Mucosa of rectum (tissue), 2 donors: Measurements from ENCODE around the gene TTC17.
"Not testable (repeated sequence)": the region's sequence is repeated elsewhere in the genome, so short reads cannot be mapped to it uniquely, and the experiment has no call there.

Experiments used
- H3K27ac ChIP-seq, 2 donors: one replicate each; pipeline ENCODE4 v1.7.0; 2013; ENCODE audit warnings: inconsistent platforms in 2 of 2, low read depth in 2 of 2, low read length in 2 of 2
- H3K27me3 ChIP-seq, 2 donors: one replicate each; pipeline ENCODE4 v1.7.0; 2013; ENCODE audit warnings: low read length in 2 of 2; ENCODE audit not compliant: control insufficient read depth in 2 of 2, insufficient read depth in 2 of 2
- H3K36me3 ChIP-seq, 2 donors: one replicate each; pipeline ENCODE4 v1.7.0; 2013; ENCODE audit warnings: low read length in 2 of 2; ENCODE audit not compliant: control insufficient read depth in 2 of 2, insufficient read depth in 2 of 2
- H3K4me1 ChIP-seq, 2 donors: one replicate each; pipeline ENCODE4 v1.7.0; 2013; ENCODE audit warnings: low read length in 2 of 2, mild to moderate bottlenecking in 1 of 2; ENCODE audit not compliant: control insufficient read depth in 2 of 2, insufficient read depth in 2 of 2
- H3K4me3 ChIP-seq, 2 donors: one replicate each; pipeline ENCODE4 v1.7.0; 2013; ENCODE audit warnings: low read length in 2 of 2
- H3K9ac ChIP-seq, 2 donors: one replicate each; pipeline ENCODE4 v1.7.0; 2013; ENCODE audit warnings: low read length in 2 of 2, low read depth in 1 of 2, mild to moderate bottlenecking in 1 of 2
- H3K9me3 ChIP-seq, 2 donors: one replicate each; pipeline ENCODE4 v1.7.0; 2013; ENCODE audit warnings: low read length in 2 of 2; ENCODE audit not compliant: control insufficient read depth in 2 of 2
- donor health status: healthy.
- donor health status: Normal muscosa, but diverticular disease.

The TTC17 gene

DNA sequence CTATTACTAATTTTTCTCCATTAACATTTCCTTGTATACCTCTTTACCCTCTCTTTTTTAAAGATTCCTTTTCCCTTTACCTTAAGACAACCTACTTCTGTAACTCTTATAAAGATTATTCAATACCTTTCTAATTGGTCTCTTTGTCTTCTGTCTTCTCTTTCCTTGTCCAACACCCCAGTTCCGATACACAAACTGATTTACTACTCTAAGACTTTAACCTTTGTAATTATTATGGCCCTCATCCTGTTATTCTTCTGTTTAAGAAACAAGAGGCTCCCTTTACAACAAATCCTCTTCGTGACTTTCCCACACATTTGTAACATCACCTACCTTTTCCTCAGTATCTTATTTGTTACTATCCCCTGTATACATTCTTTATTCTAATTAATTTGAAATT, 81.8 kb downstream of the TTC17 start:
- H3K27ac ChIP-seq = no peak overlapping the region
- H3K27me3 ChIP-seq = no peaks in the 10 kb centered on the region
- H3K4me1 ChIP-seq = no peaks in the 10 kb centered on the region
- no peak overlapping the region for H3K9ac ChIP-seq
- H3K9me3 ChIP-seq = no peaks in the 10 kb centered on the region
- H3K36me3 ChIP-seq = peaks cover 37 to 48% of the 10 kb centered on the region in 2 donors
- H3K4me3 ChIP-seq = no peak overlapping the region

DNA sequence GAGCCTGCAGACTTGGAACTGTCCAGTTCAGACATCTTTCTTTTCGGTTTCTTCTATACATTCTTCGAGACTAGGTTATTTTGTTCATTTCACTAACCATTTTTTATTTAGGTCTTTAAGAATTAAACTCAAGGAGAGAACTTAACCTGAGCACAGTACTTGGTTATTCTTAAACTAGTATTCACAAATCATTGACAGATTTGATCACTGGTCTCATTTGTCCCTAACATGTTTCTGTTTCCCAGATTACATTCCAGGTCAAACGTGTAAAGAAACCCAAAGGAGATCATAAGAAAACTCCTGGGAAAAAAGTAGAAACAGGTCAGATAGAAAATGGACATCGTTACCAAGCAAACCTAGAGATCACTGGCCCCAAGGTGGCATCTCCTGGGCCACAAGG, 85.1 kb downstream of the TTC17 start:
- no peaks in the 10 kb centered on the region for H3K27me3 ChIP-seq
- H3K9ac ChIP-seq = no peak overlapping the region
- no peaks in the 10 kb centered on the region for H3K4me1 ChIP-seq
- H3K4me3 ChIP-seq = no peak overlapping the region
- no peaks in the 10 kb centered on the region for H3K9me3 ChIP-seq
- peaks cover 53 to 56% of the 10 kb centered on the region in 2 donors for H3K36me3 ChIP-seq
- no peak overlapping the region for H3K27ac ChIP-seq

- no peaks in the 10 kb centered on the region for H3K27me3 ChIP-seq
- no peak overlapping the region for H3K4me3 ChIP-seq
- no peak overlapping the region for H3K27ac ChIP-seq
- H3K36me3 ChIP-seq = peaks cover 69 to 81% of the 10 kb centered on the region in 2 donors
- H3K9ac ChIP-seq = no peak overlapping the region
- H3K9me3 ChIP-seq = no peaks in the 10 kb centered on the region
- H3K4me1 ChIP-seq = no peaks in the 10 kb centered on the region
These were observed 88.4 kb downstream of the TTC17 start for GRCh38 chr11:43447151-43447550.

GRCh38 chr11:43458486-43458885, 99.8 kb downstream of the TTC17 start:
- Histone ChIP-seq H3K36me3 (peaks cover 45 to 49% of the 10 kb centered on the region in 2 donors), H3K4me1 (no peaks in the 10 kb centered on the region), H3K27ac (no peak overlapping the region), H3K9ac (no peak overlapping the region), H3K9me3 (no peaks in the 10 kb centered on the region), H3K27me3 (no peaks in the 10 kb centered on the region), H3K4me3 (no peak overlapping the region)

GRCh38 chr11:43459246-43459645, 100.5 kb downstream of the TTC17 start:
- Histone ChIP-seq H3K27me3 (no peaks in the 10 kb centered on the region), H3K36me3 (peaks cover 45 to 49% of the 10 kb centered on the region in 2 donors)

DNA sequence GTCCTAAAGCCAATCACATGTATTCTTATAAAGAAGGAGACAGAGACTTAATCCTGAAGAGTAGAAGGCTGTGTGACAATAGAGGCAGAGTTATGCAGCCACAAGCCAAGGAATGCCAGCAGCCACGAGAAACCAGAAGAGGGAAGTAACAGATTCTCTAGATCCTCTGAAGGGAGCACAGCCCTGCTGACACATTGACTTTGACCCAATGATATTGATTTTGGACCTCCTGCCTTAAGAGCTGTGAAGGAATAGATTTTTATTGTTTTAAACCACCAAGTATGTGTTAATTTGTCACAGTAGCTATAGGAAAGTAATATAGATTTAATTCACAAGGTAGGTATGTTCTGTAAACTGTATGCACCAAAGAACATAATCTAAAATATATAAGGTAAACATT, 103.6 kb downstream of the TTC17 start:
- Histone ChIP-seq H3K27ac (no peak overlapping the region), H3K9ac (no peak overlapping the region), H3K36me3 (peaks cover 46 to 55% of the 10 kb centered on the region in 2 donors), H3K4me3 (no peak overlapping the region), H3K9me3 (peaks cover 4 to 7% of the 10 kb centered on the region in 2 donors), H3K4me1 (no peaks in the 10 kb centered on the region), H3K27me3 (no peaks in the 10 kb centered on the region)

More at GRCh38 chr11:43459246-43459645, 100.5 kb downstream of the TTC17 start:
- no peak overlapping the region for H3K27ac ChIP-seq
- H3K9ac ChIP-seq = no peak overlapping the region
- H3K4me3 ChIP-seq = no peak overlapping the region
- no peaks in the 10 kb centered on the region for H3K4me1 ChIP-seq
- H3K9me3 ChIP-seq = no peaks in the 10 kb centered on the region

GRCh38 chr11:43467958-43468357, 109.2 kb downstream of the TTC17 start:
- Histone ChIP-seq H3K9me3 (peaks cover 5 to 14% of the 10 kb centered on the region in 2 donors), H3K4me1 (no peaks in the 10 kb centered on the region), H3K9ac (no peak overlapping the region), H3K27ac (no peak overlapping the region), H3K4me3 (no peak overlapping the region), H3K36me3 (peaks cover 17 to 19% of the 10 kb centered on the region in 2 donors), H3K27me3 (no peaks in the 10 kb centered on the region)

- H3K4me3 ChIP-seq, H3K4me1 ChIP-seq, H3K36me3 ChIP-seq, H3K27ac ChIP-seq, H3K9me3 ChIP-seq, H3K9ac ChIP-seq, H3K27me3 ChIP-seq: not testable (repeated sequence)
These were observed 118.8 kb downstream of the TTC17 start for GRCh38 chr11:43477491-43477890.

GRCh38 chr11:43486141-43486540, 127.4 kb downstream of the TTC17 start:
- peaks cover 11 to 13% of the 10 kb centered on the region in 2 donors for H3K36me3 ChIP-seq
- H3K9ac ChIP-seq = no peak overlapping the region
- H3K9me3 ChIP-seq = no peaks in the 10 kb centered on the region
- H3K4me3 ChIP-seq = no peak overlapping the region
- H3K27ac ChIP-seq = no peak overlapping the region
- H3K27me3 ChIP-seq = no peaks in the 10 kb centered on the region
- no peaks in the 10 kb centered on the region for H3K4me1 ChIP-seq

- H3K4me1 ChIP-seq = no peaks in the 10 kb centered on the region
These were observed 131.2 kb downstream of the TTC17 start for GRCh38 chr11:43489869-43490465.

More at GRCh38 chr11:43489869-43490465, 131.2 kb downstream of the TTC17 start:
- H3K27ac ChIP-seq = no peak overlapping the region
- no peaks in the 10 kb centered on the region for H3K9me3 ChIP-seq
- H3K27me3 ChIP-seq = no peaks in the 10 kb centered on the region
- no peak overlapping the region for H3K9ac ChIP-seq
- H3K4me3 ChIP-seq = no peak overlapping the region
- H3K36me3 ChIP-seq = peaks cover 37 to 39% of the 10 kb centered on the region in 2 donors
